Activated naive CD8-positive, alpha-beta T cell treated with anti-CD3 and anti-CD28 coated beads, Interleukin-2, amount 10 ng/mL, durations not matched to agents 7 days and 5 days (primary cell): Measurements from ENCODE around the gene MERTK. TPM values are rescaled to one million over a fixed set of nuclear protein-coding genes. Genes with fewer than 3 reads are reported as not detected.

ENCODE experiments used
- ATAC-seq: fragments of 150-1000 bp; cut with Tn5 transposase; one replicate; pipeline ENCODE4 v1.10.0; 2021; ENCODE audit warnings: low read depth, moderate library complexity
- POLR2A ChIA-PET: fragments of 350-600 bp; sonication (Branson Sonifier 250); formaldehyde crosslinking; loops from one replicate; lab custom pipeline; 2021; ENCODE audit warnings: antibody characterized with exemption; lab: Charles Lee
- DNase-seq: peaks from one replicate; pipeline ENCODE4 v3.0.0; 2021
- H3K27ac Mint-ChIP-seq: one replicate; pipeline ENCODE4 v1.8.0; 2022; ENCODE audit warnings: mild to moderate bottlenecking, mixed read lengths
- H3K27me3 Mint-ChIP-seq: one replicate; pipeline ENCODE4 v1.8.0; 2022; ENCODE audit warnings: mild to moderate bottlenecking, moderate library complexity, mixed read lengths
- H3K36me3 Mint-ChIP-seq: one replicate; pipeline ENCODE4 v1.8.0; 2021; ENCODE audit warnings: mild to moderate bottlenecking, mixed read lengths
- H3K4me1 Mint-ChIP-seq: one replicate; pipeline ENCODE4 v1.8.0; 2021; ENCODE audit warnings: mixed read lengths
- H3K4me3 Mint-ChIP-seq: one replicate; pipeline ENCODE4 v1.8.0; 2022; ENCODE audit warnings: mild to moderate bottlenecking, moderate library complexity, mixed read lengths
- H3K9me3 Mint-ChIP-seq: one replicate; pipeline ENCODE4 v1.8.0; 2021; ENCODE audit warnings: mixed read lengths
- total RNA-seq, 2 experiments: library from RNA; stranded (reverse); gene quantifications; one replicate each; pipeline ENCODE4 v1.2.3, GENCODE V29; 2021

The MERTK gene
- total RNA-seq, 2 experiments from 2014 or later, result 0.74 to 0.89 TPM

GRCh38 chr2:112003576-112004252 lies 105.3 kb downstream of the MERTK start:
- ATAC-seq (no peak), DNase-seq (no peak)
- H3K9me3 Mint-ChIP-seq, result peaks cover 7% of the 10 kb centered on the region
- POLR2A ChIA-PET, result no interaction called here
- no peak overlapping the region for H3K27ac Mint-ChIP-seq
- H3K36me3 Mint-ChIP-seq, result no peaks in the 10 kb centered on the region
- peaks cover 9% of the 10 kb centered on the region for H3K27me3 Mint-ChIP-seq
- H3K4me1 Mint-ChIP-seq, result peaks cover 18% of the 10 kb centered on the region
- no peak overlapping the region for H3K4me3 Mint-ChIP-seq

- Mint-ChIP-seq H3K27ac (no peak overlapping the region), H3K9me3 (peaks cover 7% of the 10 kb centered on the region), H3K27me3 (peaks cover 9% of the 10 kb centered on the region), H3K4me3 (no peak overlapping the region), H3K4me1 (peaks cover 18% of the 10 kb centered on the region), H3K36me3 (no peaks in the 10 kb centered on the region)
- ATAC-seq (no peak), DNase-seq (no peak)
- POLR2A ChIA-PET, result no interaction called here
Observed at GRCh38 chr2:112004253-112004645, 105.8 kb downstream of the MERTK start.

GRCh38 chr2:112005406-112006075 lies 107.1 kb downstream of the MERTK start:
- no peaks in the 10 kb centered on the region for H3K36me3 Mint-ChIP-seq
- peaks cover 6% of the 10 kb centered on the region for H3K27me3 Mint-ChIP-seq
- peaks cover 16% of the 10 kb centered on the region for H3K4me1 Mint-ChIP-seq
- DNase-seq (no peak), ATAC-seq (no peak)
- H3K27ac Mint-ChIP-seq, result no peak overlapping the region
- no peak overlapping the region for H3K4me3 Mint-ChIP-seq
- POLR2A ChIA-PET, result no interaction called here
- peaks cover under 1% of the 10 kb centered on the region for H3K9me3 Mint-ChIP-seq

DNA sequence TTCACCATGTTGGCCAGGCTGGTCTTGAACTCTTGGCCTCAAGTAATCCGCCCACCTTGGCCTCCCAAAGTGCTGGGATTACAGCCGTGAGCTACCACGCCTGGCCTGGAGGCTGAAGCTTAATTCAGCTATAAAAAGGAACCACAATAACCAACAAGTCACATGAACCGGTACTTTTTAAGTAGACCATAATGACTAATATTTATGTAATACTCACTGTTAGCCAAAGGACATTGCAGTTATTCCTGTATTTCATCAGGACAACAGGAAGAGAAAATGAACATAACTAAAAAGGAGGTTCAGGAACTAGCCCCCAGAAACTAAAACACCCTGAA lies 107.6 kb downstream of the MERTK start:
- Mint-ChIP-seq H3K4me3 (no peak overlapping the region), H3K27me3 (peaks cover 5% of the 10 kb centered on the region), H3K9me3 (no peaks in the 10 kb centered on the region), H3K36me3 (no peaks in the 10 kb centered on the region), H3K27ac (no peak overlapping the region), H3K4me1 (peaks cover 12% of the 10 kb centered on the region)
- POLR2A ChIA-PET, result no interaction called here
- DNase-seq (no peak), ATAC-seq (no peak)

GRCh38 chr2:112007493-112007892 lies 109.1 kb downstream of the MERTK start:
- Mint-ChIP-seq H3K4me1 (peaks cover 6% of the 10 kb centered on the region), H3K27ac (no peak overlapping the region), H3K36me3 (no peaks in the 10 kb centered on the region), H3K9me3 (no peaks in the 10 kb centered on the region), H3K27me3 (peaks cover 2% of the 10 kb centered on the region), H3K4me3 (no peak overlapping the region)
- POLR2A ChIA-PET, result no interaction called here
- ATAC-seq, result no peak
- DNase-seq, result no peak

DNA sequence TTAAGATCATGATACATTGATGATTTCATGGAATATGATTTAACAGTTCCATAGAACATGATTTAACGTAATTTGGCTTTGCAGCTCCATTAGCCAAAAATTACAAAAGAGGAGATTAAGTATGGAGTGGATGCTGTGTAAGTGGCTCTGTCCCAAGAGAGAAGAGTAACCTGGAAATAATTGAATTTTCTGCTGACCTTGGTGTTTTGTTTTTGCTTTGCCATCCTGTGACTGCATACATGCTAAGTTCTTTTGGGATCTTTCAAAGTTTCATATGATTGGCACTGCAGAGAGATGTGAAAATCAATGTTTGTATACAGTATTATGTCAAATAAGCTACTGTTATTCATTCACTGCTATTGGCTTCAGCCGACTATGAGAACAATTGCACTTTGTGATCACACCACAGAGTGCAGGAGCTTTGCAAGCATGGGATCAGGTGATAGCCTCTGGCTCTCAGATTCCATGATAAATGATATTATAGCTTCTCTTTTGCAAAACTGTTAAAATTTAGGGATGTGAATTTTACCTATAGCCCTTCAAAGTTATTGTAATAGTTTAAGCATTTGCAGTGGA lies 110.6 kb downstream of the MERTK start:
- ATAC-seq, result no peak
- POLR2A ChIA-PET, result no interaction called here
- Mint-ChIP-seq H3K4me1 (peaks cover 3% of the 10 kb centered on the region), H3K4me3 (no peak overlapping the region), H3K36me3 (no peaks in the 10 kb centered on the region), H3K27ac (no peak overlapping the region), H3K27me3 (peaks cover 2% of the 10 kb centered on the region), H3K9me3 (no peaks in the 10 kb centered on the region)
- no peak for DNase-seq

- H3K27me3 Mint-ChIP-seq, result peaks cover 5% of the 10 kb centered on the region
- no peak overlapping the region for H3K27ac Mint-ChIP-seq
- no peaks in the 10 kb centered on the region for H3K36me3 Mint-ChIP-seq
- no peak overlapping the region for H3K4me3 Mint-ChIP-seq
- ATAC-seq (no peak), DNase-seq (no peak)
- H3K9me3 Mint-ChIP-seq, result no peaks in the 10 kb centered on the region
- no peaks in the 10 kb centered on the region for H3K4me1 Mint-ChIP-seq
- POLR2A ChIA-PET, result no interaction called here
Observed at GRCh38 chr2:112010751-112011150, 112.3 kb downstream of the MERTK start.

- ATAC-seq (no peak), DNase-seq (no peak)
- Mint-ChIP-seq H3K36me3 (no peaks in the 10 kb centered on the region), H3K27ac (no peak overlapping the region), H3K4me1 (no peaks in the 10 kb centered on the region), H3K9me3 (no peaks in the 10 kb centered on the region), H3K27me3 (peaks cover 18% of the 10 kb centered on the region), H3K4me3 (no peak overlapping the region)
- POLR2A ChIA-PET, result no interaction called here
Observed at GRCh38 chr2:112012556-112012955, 114.1 kb downstream of the MERTK start.

- DNase-seq (no peak), ATAC-seq (no peak)
- Mint-ChIP-seq H3K27ac (no peak overlapping the region), H3K27me3 (peaks cover 22% of the 10 kb centered on the region), H3K9me3 (no peaks in the 10 kb centered on the region), H3K4me3 (no peak overlapping the region), H3K4me1 (no peaks in the 10 kb centered on the region), H3K36me3 (no peaks in the 10 kb centered on the region)
- POLR2A ChIA-PET, result no interaction called here
Observed at GRCh38 chr2:112018846-112019245, 120.4 kb downstream of the MERTK start.

- POLR2A ChIA-PET, result no interaction called here
- Mint-ChIP-seq H3K27ac (no peak overlapping the region), H3K27me3 (peaks cover 22% of the 10 kb centered on the region), H3K4me3 (no peak overlapping the region), H3K9me3 (no peaks in the 10 kb centered on the region), H3K36me3 (no peaks in the 10 kb centered on the region), H3K4me1 (no peaks in the 10 kb centered on the region)
- no peak for DNase-seq
- ATAC-seq, result no peak
Observed at GRCh38 chr2:112019569-112019982, 121.2 kb downstream of the MERTK start.

- Mint-ChIP-seq H3K36me3 (no peaks in the 10 kb centered on the region), H3K4me3 (no peak overlapping the region), H3K27me3 (peaks cover 21% of the 10 kb centered on the region), H3K27ac (no peak overlapping the region), H3K9me3 (no peaks in the 10 kb centered on the region), H3K4me1 (no peaks in the 10 kb centered on the region)
- POLR2A ChIA-PET, result no interaction called here
- DNase-seq, result no peak
- no peak for ATAC-seq
Observed at GRCh38 chr2:112020561-112020960, 122.2 kb downstream of the MERTK start.

- Mint-ChIP-seq H3K36me3 (no peaks in the 10 kb centered on the region), H3K4me1 (no peaks in the 10 kb centered on the region), H3K27ac (no peak overlapping the region), H3K4me3 (no peak overlapping the region), H3K27me3 (peaks cover 14% of the 10 kb centered on the region), H3K9me3 (no peaks in the 10 kb centered on the region)
- DNase-seq, result no peak
- POLR2A ChIA-PET, result no interaction called here
- no peak for ATAC-seq
Observed at GRCh38 chr2:112021290-112021689, 122.9 kb downstream of the MERTK start.

DNA sequence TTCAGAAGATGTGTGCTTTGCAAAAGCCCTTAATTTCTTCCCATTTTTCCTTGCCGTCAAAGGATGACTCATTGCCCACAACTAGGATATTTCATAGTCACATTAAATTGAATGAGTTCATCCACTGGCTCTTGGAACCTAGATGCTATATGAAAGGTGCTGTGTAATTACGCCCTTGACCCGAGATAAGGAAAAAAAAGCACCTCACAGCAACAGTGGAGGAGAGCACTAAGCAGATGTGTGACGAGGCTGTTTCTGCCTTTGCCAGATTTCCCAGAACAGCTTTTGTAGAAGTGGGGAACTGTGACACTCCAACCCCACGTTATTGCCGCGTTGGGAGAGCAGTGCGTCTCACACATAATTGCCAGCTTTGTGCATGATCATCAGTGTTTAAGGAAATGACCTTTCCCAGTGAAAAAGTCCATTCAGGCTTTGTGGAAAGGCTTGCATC lies 123.4 kb downstream of the MERTK start:
- Mint-ChIP-seq H3K9me3 (no peaks in the 10 kb centered on the region), H3K27ac (no peak overlapping the region), H3K27me3 (peaks cover 9% of the 10 kb centered on the region), H3K4me1 (no peaks in the 10 kb centered on the region), H3K4me3 (no peak overlapping the region), H3K36me3 (no peaks in the 10 kb centered on the region)
- POLR2A ChIA-PET, result no interaction called here
- DNase-seq (no peak), ATAC-seq (no peak)

GRCh38 chr2:112023707-112024106 lies 125.3 kb downstream of the MERTK start:
- POLR2A ChIA-PET, result no interaction called here
- ATAC-seq, result no peak
- H3K4me1 Mint-ChIP-seq, result no peaks in the 10 kb centered on the region
- no peak overlapping the region for H3K4me3 Mint-ChIP-seq
- H3K27ac Mint-ChIP-seq, result no peak overlapping the region
- no peaks in the 10 kb centered on the region for H3K36me3 Mint-ChIP-seq
- DNase-seq, result no peak
- no peaks in the 10 kb centered on the region for H3K9me3 Mint-ChIP-seq
- peaks cover 4% of the 10 kb centered on the region for H3K27me3 Mint-ChIP-seq
